Trophoblast cell (in vitro differentiated cells and primary cell): ENCODE measurements around the gene CTNNA3.
A peak's percentile ranks its signal among the peaks of the same experiment; 100 is the strongest.

Experiments used
- DNase-seq, 2 donors: peaks; one replicate each; pipeline ENCODE4 v3.0.0-alpha.2; 2016
- H2AFZ ChIP-seq: 2 replicates; pipeline ENCODE4 v1.6.1; 2013; ENCODE audit warnings: low read length, moderate library complexity, mild to moderate bottlenecking; ENCODE audit not compliant: insufficient read depth, poor library complexity
- H2AK5ac ChIP-seq: 2 replicates; pipeline ENCODE4 v1.6.1; 2013; ENCODE audit warnings: mild to moderate bottlenecking, low read length
- H2BK120ac ChIP-seq: 2 replicates; pipeline ENCODE4 v1.6.1; 2013; ENCODE audit warnings: low read length, mild to moderate bottlenecking, moderate library complexity; ENCODE audit not compliant: insufficient read depth, poor library complexity
- H2BK12ac ChIP-seq: 2 replicates; pipeline ENCODE4 v1.6.1; 2013; ENCODE audit warnings: mild to moderate bottlenecking, low read length, moderate library complexity
- H2BK5ac ChIP-seq: 2 replicates; pipeline ENCODE4 v1.6.1; 2013; ENCODE audit warnings: low read length, low read depth, moderate library complexity, mild to moderate bottlenecking; ENCODE audit not compliant: poor library complexity
- H3K14ac ChIP-seq: 2 replicates; pipeline ENCODE4 v1.6.1; 2013; ENCODE audit warnings: mild to moderate bottlenecking, low read length
- H3K18ac ChIP-seq: 2 replicates; pipeline ENCODE4 v1.6.1; 2013; ENCODE audit warnings: mild to moderate bottlenecking, low read length
- H3K23ac ChIP-seq: 2 replicates; pipeline ENCODE4 v1.6.1; 2013; ENCODE audit warnings: low read length
- H3K27ac ChIP-seq: 2 replicates; pipeline ENCODE4 v1.5.1; 2013; ENCODE audit warnings: low read depth, mild to moderate bottlenecking, inconsistent platforms, low read length, moderate library complexity
- H3K27me3 ChIP-seq: 2 replicates; pipeline ENCODE4 v1.6.1; 2013; ENCODE audit warnings: inconsistent platforms, mild to moderate bottlenecking, low read length, moderate library complexity; ENCODE audit not compliant: insufficient read depth
- H3K36me3 ChIP-seq, 2 experiments: 1 replicate in 1 of 2; 2 replicates in 1 of 2; pipeline ENCODE4 v1.6.1; 2013; ENCODE audit warnings: low read length in 2 of 2, mild to moderate bottlenecking in 2 of 2, moderate library complexity in 1 of 2; ENCODE audit not compliant: insufficient read depth in 2 of 2, control insufficient read depth in 1 of 2
- H3K4ac ChIP-seq: 2 replicates; pipeline ENCODE4 v1.6.1; 2013; ENCODE audit warnings: low read depth, mild to moderate bottlenecking, low read length, moderate library complexity
- H3K4me1 ChIP-seq, 2 experiments: 1 replicate in 1 of 2; 2 replicates in 1 of 2; pipeline ENCODE4 v1.6.1; 2013; ENCODE audit warnings: low read length in 2 of 2, mild to moderate bottlenecking in 2 of 2, moderate library complexity in 1 of 2; ENCODE audit not compliant: insufficient read depth in 2 of 2, control insufficient read depth in 1 of 2
- H3K4me2 ChIP-seq: 2 replicates; pipeline ENCODE4 v1.6.1; 2013; ENCODE audit warnings: inconsistent platforms, mild to moderate bottlenecking, low read length, moderate library complexity
- H3K4me3 ChIP-seq: 2 replicates; pipeline ENCODE4 v1.5.1; 2013; ENCODE audit warnings: mild to moderate bottlenecking, low read depth, low read length, inconsistent platforms
- H3K79me1 ChIP-seq: one replicate; pipeline ENCODE4 v1.6.1; 2013; ENCODE audit warnings: low read length
- H3K79me2 ChIP-seq: 2 replicates; pipeline ENCODE4 v1.6.1; 2013; ENCODE audit warnings: low read length, mild to moderate bottlenecking; ENCODE audit not compliant: control insufficient read depth, insufficient read depth, poor library complexity
- H3K9ac ChIP-seq: 2 replicates; pipeline ENCODE4 v1.6.1; 2013; ENCODE audit warnings: mild to moderate bottlenecking, low read length
- H3K9me3 ChIP-seq: 2 replicates; pipeline ENCODE4 v1.6.1; 2013; ENCODE audit warnings: low read depth, mild to moderate bottlenecking, control low read depth, inconsistent platforms, low read length; ENCODE audit not compliant: insufficient read depth
- H4K12ac ChIP-seq: 2 replicates; pipeline ENCODE4 v1.6.1; 2013; ENCODE audit warnings: low read depth, mild to moderate bottlenecking, low read length, moderate library complexity
- H4K8ac ChIP-seq: 2 replicates; pipeline ENCODE4 v1.6.1; 2013; ENCODE audit warnings: low read depth, mild to moderate bottlenecking, low read length, moderate library complexity
- H4K91ac ChIP-seq: one replicate; pipeline ENCODE4 v1.6.1; 2013; ENCODE audit warnings: low read depth, mild to moderate bottlenecking, low read length, moderate library complexity
- WGBS: extraction: QIAGEN DNeasy Blood & Tissue Kit; methylation state at CpG from one replicate; pipeline ENCODE4 v1.1.7; 2013; ENCODE audit warnings: missing lambda C conversion rate; ENCODE audit not compliant: insufficient read length, insufficient coverage; ENCODE audit errors: extremely low coverage; 5-methylcytosine and 5-hydroxymethylcytosine counted together

Gene CTNNA3

DNA sequence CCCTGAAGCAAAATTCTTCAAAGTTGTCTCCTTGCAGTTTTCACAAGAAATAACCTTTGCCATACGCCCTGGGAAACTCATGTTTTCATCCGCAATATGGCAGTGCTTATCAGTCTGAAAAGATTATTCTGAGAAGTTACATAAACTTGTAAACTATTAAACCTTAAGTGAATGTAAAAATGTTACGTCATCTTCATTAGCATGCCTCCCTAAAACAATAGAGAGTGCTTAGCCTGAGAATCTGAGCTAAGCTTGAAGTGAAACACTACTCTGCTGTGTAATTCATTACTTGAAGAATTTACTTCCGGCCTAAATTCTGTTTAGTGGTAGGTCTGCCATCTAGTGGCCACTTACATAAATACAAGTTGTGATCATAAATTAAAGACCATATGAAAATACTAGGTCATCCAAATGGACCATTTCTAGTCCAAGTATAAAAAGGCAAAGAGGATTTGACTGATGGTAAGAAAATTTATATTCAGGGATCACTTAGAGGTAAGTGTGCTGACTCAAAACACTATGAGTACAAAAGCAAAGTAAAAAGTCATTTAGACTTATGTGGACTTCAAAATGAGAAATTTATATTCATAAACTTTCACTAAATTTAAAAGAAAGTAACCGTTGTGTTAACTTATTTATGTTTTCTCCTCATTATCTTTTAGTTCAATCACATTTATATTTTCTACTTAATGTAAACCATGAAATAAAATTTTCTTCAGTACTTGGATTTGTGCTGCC, 1515.2 kb downstream of the CTNNA3 start:
- Histone ChIP-seq H3K9me3 (no peaks in the 10 kb centered on the region), H3K4ac (no peak overlapping the region), H4K8ac (no peak overlapping the region), H2BK12ac (no peak overlapping the region), H3K27me3 (no peaks in the 10 kb centered on the region), H2AFZ (no peak overlapping the region), H3K36me3 (no peaks in the 10 kb centered on the region), H4K12ac (no peak overlapping the region), H3K79me2 (no peaks in the 10 kb centered on the region), H3K23ac (no peak overlapping the region), H3K18ac (no peak overlapping the region), H3K79me1 (no peaks in the 10 kb centered on the region), H3K9ac (no peak overlapping the region), H2AK5ac (no peak overlapping the region), H3K27ac (no peak overlapping the region), H3K14ac (no peak overlapping the region), H4K91ac (no peak overlapping the region), H2BK120ac (no peak overlapping the region), H3K4me2 (no peak overlapping the region), H2BK5ac (no peak overlapping the region), H3K4me3 (no peak overlapping the region), H3K4me1 (no peaks in the 10 kb centered on the region)
- peak; percentile 7 to 83 for DNase-seq
- WGBS: no CpG with 5 or more reads among the region's 5 CpGs

- Histone ChIP-seq H3K4me3 (no peak overlapping the region), H2BK5ac (no peak overlapping the region), H2AFZ (no peak overlapping the region), H2AK5ac (no peak overlapping the region), H4K8ac (no peak overlapping the region), H2BK12ac (no peak overlapping the region), H4K91ac (no peak overlapping the region), H3K23ac (no peak overlapping the region), H3K18ac (no peak overlapping the region), H3K27me3 (no peaks in the 10 kb centered on the region), H3K79me2 (no peaks in the 10 kb centered on the region), H3K27ac (no peak overlapping the region), H3K4me2 (no peak overlapping the region), H3K9ac (no peak overlapping the region), H2BK120ac (no peak overlapping the region), H3K14ac (no peak overlapping the region), H3K4me1 (no peaks in the 10 kb centered on the region), H3K79me1 (no peaks in the 10 kb centered on the region), H3K36me3 (no peaks in the 10 kb centered on the region), H3K4ac (no peak overlapping the region), H4K12ac (no peak overlapping the region), H3K9me3 (no peaks in the 10 kb centered on the region)
- no peak for DNase-seq
- no CpG with 5 or more reads among the region's 3 CpGs for WGBS
Observed at GRCh38 chr10:66180021-66180420, 1516.0 kb downstream of the CTNNA3 start.

DNA sequence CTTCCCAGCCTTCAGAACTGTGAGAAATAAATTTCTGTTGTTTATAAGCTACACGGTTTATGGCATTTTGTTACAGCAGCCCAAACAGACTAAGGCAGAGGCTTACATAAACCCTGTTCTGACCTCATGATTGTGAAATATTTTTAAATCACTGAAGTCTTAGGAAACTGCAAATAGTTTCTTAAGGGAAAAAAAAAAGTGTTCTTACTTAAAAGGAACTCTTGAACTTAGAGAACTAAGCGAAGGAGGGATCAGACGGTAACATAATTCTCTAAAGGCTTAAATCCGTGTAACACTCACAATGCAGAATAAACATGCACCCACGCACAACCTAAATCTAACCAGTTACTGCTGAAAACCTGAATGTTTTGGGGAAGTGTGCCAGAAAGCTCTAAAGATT, 1519.2 kb downstream of the CTNNA3 start:
- DNase-seq: no peak
- Histone ChIP-seq H2AK5ac (no peak overlapping the region), H3K79me2 (no peaks in the 10 kb centered on the region), H3K27me3 (no peaks in the 10 kb centered on the region), H4K8ac (no peak overlapping the region), H3K4me3 (no peak overlapping the region), H2BK5ac (no peak overlapping the region), H4K91ac (no peak overlapping the region), H2BK12ac (no peak overlapping the region), H3K27ac (no peak overlapping the region), H3K23ac (no peak overlapping the region), H3K9me3 (no peaks in the 10 kb centered on the region), H3K79me1 (no peaks in the 10 kb centered on the region), H3K9ac (no peak overlapping the region), H3K14ac (no peak overlapping the region), H3K4me1 (no peaks in the 10 kb centered on the region), H3K4ac (no peak overlapping the region), H2AFZ (no peak overlapping the region), H3K18ac (no peak overlapping the region), H3K4me2 (no peak overlapping the region), H3K36me3 (no peaks in the 10 kb centered on the region), H2BK120ac (no peak overlapping the region), H4K12ac (no peak overlapping the region)
- WGBS: no CpG with 5 or more reads among the region's 5 CpGs

DNA sequence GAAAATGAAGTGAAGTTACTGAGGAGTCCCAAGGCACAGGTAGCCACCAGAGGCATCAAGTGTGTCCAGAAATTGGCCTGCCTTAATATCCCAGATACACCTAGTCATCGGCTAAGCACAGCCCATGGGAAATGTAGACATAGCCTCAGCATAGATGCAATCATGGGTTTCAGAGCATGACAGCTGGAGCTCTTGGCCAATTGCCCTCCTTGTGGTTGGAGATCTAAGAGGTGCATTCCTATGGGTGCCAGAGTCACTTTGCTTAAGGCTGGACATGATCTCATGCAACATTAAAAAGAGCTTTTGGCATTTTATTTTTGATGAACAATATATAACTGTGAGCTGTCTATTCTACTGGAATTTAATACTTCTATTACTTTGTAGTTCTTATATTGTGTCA, 1528.2 kb downstream of the CTNNA3 start:
- H3K27ac ChIP-seq: no peak overlapping the region
- no peak for DNase-seq
- H2AFZ ChIP-seq: no peak overlapping the region
- H3K4me2 ChIP-seq: no peak overlapping the region
- no peak overlapping the region for H2BK5ac ChIP-seq
- H3K23ac ChIP-seq: no peak overlapping the region
- no peak overlapping the region for H3K14ac ChIP-seq
- peaks cover 1% of the 10 kb centered on the region for H3K9me3 ChIP-seq
- H2BK12ac ChIP-seq: no peak overlapping the region
- H4K91ac ChIP-seq: no peak overlapping the region
- H3K27me3 ChIP-seq: no peaks in the 10 kb centered on the region
- no peak overlapping the region for H2AK5ac ChIP-seq
- H2BK120ac ChIP-seq: no peak overlapping the region
- H3K36me3 ChIP-seq: no peaks in the 10 kb centered on the region
- H3K4me3 ChIP-seq: no peak overlapping the region
- WGBS: no CpG with 5 or more reads among the region's 1 CpG
- H4K12ac ChIP-seq: no peak overlapping the region
- H4K8ac ChIP-seq: no peak overlapping the region
- no peak overlapping the region for H3K18ac ChIP-seq
- H3K4me1 ChIP-seq: no peaks in the 10 kb centered on the region
- H3K79me1 ChIP-seq: no peaks in the 10 kb centered on the region
- H3K4ac ChIP-seq: no peak overlapping the region
- H3K9ac ChIP-seq: no peak overlapping the region
- no peaks in the 10 kb centered on the region for H3K79me2 ChIP-seq
